K562 (cell line): Measurements from ENCODE around the gene SIGLEC6. TPM values are rescaled to one million over a fixed set of nuclear protein-coding genes. Genes with fewer than 3 reads are reported as not detected.

Source experiments
- CAMTA2 ChIP-seq: fragments of 250-450 bp; sonication (Bioruptor Pico); conservative IDR thresholded peaks from 2 replicates; pipeline ENCODE4 v1.5.1; 2022
- HDAC6 ChIP-seq: IDR thresholded peaks from 2 replicates; pipeline ENCODE4 v1.6.1; 2012; ENCODE audit warnings: low read depth, mild to moderate bottlenecking, control low read depth, inconsistent platforms, low read length, moderate library complexity
- NEUROD1 ChIP-seq: fragments of 150-350 bp; IDR thresholded peaks from 2 replicates; pipeline ENCODE4 v1.6.1; 2014; ENCODE audit warnings: borderline replicate concordance, low read length, low read depth; ENCODE audit not compliant: partially characterized antibody
- SMC3 ChIP-seq: conservative IDR thresholded peaks from 2 replicates; pipeline ENCODE4 v1.6.1; 2011; ENCODE audit warnings: low read depth, low read length, improper control_type of control experiment; ENCODE audit not compliant: insufficient read depth
- TFAM ChIP-seq: fragments of 250-450 bp; sonication (Bioruptor Pico); conservative IDR thresholded peaks from 2 replicates; pipeline ENCODE4 v1.5.0; 2021; ENCODE audit warnings: mild to moderate bottlenecking, moderate library complexity
- ZC3H8 ChIP-seq: fragments of 450-650 bp; IDR thresholded peaks from 2 replicates; pipeline ENCODE4 v1.6.1; 2017
- polyA plus RNA-seq, 8 experiments: library from polyadenylated mRNA; depleted of rRNA in 4 of 8; stranded (reverse) in 5 of 8; unstranded in 3 of 8; fragments of >200 nt; fragmentation: Nextera tagmentation in 2 of 8; fragmentation: Illumina TruSeq in 1 of 8; extraction: Ambion mirVana in 2 of 8; extraction: Trizol in 1 of 8; gene quantifications; 2 replicates each; pipeline versions ENCODE4 v1.2.1 to v1.2.3, GENCODE V29; 2011 to 2014; ENCODE audit warnings: inconsistent platforms in 1 of 8, missing spikeins in 1 of 8
- total RNA-seq, 7 experiments: library from RNA; depleted of rRNA in 6 of 7; stranded (reverse); fragments of >200 nt in 6 of 7; fragmentation: Illumina TruSeq in 2 of 7; extraction: Trizol in 2 of 7; gene quantifications; 2 replicates each; pipeline versions ENCODE4 v1.2.1 to v1.2.3, GENCODE V29; 2011 to 2021; ENCODE audit warnings: low replicate concordance in 1 of 7
- TF ChIP-seq, protein P1 (sequence below): sonication (generic); formaldehyde crosslinking; IDR thresholded peaks from 2 replicates; pipeline ENCODE4 v1.8.0; 2022; ENCODE audit warnings: missing genetic modification reagents, mild to moderate bottlenecking, moderate library complexity, borderline replicate concordance
- TF ChIP-seq, protein P2 (sequence below): fragments of 250-450 bp; sonication (Bioruptor Pico); IDR thresholded peaks from 2 replicates; pipeline ENCODE4 v1.8.0; 2022; ENCODE audit warnings: inconsistent platforms, mild to moderate bottlenecking, moderate library complexity, borderline replicate concordance
- TF ChIP-seq, protein P3 (sequence below): fragments of 150-350 bp; IDR thresholded peaks from 2 replicates; pipeline ENCODE4 v1.6.1; 2014; ENCODE audit warnings: low read depth, mild to moderate bottlenecking, low read length, borderline replicate concordance
- TF ChIP-seq, protein P4 (sequence below): sonication (generic); formaldehyde crosslinking; IDR thresholded peaks from 2 replicates; pipeline ENCODE4 v1.8.0; 2022; ENCODE audit warnings: mild to moderate bottlenecking, missing genetic modification reagents
- TF ChIP-seq, protein P5 (sequence below): IDR thresholded peaks from 2 replicates; pipeline ENCODE4 v1.6.1; 2011; ENCODE audit not compliant: insufficient read length; ENCODE audit errors: extremely low read depth
- TF ChIP-seq, protein P6 (sequence below), 2 experiments: fragments of 450-650 bp in 1 of 2; IDR thresholded peaks; 2 replicates each; pipeline ENCODE4 v1.6.1; 2011 to 2017; ENCODE audit warnings: low read depth in 2 of 2, antibody characterized with exemption in 1 of 2, borderline replicate concordance in 1 of 2, low read length in 1 of 2, mild to moderate bottlenecking in 1 of 2, mixed read lengths in 1 of 2; ENCODE audit not compliant: control insufficient read depth in 1 of 2
- TF ChIP-seq, protein P7 (sequence below): IDR thresholded peaks from 2 replicates; pipeline ENCODE4 v1.6.1; 2016; ENCODE audit warnings: missing genetic modification characterization, missing compliant biosample characterization

The SIGLEC6 gene
- total and polyA plus RNA-seq, 9 of the 15 experiments (the other 6 are each of a cell fraction or from before 2014, with no cell fraction given) = 0.03 to 17.5 (median 0.71) TPM

DNA sequence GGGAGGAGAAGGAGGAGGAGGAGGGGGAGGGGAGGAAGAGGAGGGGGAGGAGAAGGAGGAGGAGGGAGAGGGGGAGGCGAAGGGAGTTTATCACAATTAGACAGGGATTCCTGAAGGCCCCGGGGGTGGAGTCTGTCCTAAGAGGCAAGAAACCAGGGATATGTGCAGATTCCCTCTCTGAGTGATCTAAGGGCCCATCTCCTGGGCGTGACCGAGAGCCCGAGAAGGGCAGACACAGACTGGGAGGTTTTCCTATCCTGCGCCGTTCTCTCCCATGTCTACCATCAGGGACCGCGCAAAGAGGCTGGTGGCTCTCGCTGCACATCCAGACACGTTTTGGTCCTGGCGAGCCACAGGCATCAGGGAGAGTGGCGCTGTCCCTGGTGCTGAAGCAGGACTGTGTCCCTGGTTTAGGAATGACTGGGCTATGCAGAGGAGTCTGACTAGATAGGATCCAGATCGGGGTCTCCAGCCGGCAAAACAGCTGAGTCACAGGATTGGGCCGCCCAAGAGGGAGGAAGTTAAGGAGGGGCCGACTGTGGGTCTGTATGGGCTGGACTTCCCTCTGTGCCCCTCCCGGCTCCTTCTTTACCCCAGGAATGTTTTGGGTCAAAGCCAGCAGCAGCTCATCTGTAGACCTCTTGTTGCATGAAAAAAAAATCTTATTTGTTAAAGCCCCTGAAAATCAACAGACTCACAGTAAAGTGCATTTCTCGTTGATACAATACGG lies 21.7 kb upstream of the SIGLEC6 start (continued):
- TF ChIP-seq, protein P1, sequence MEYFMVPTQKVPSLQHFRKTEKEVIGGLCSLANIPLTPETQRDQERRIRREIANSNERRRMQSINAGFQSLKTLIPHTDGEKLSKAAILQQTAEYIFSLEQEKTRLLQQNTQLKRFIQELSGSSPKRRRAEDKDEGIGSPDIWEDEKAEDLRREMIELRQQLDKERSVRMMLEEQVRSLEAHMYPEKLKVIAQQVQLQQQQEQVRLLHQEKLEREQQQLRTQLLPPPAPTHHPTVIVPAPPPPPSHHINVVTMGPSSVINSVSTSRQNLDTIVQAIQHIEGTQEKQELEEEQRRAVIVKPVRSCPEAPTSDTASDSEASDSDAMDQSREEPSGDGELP (CRISPR knock-in tag) = peak; percentile 95
- TF ChIP-seq, protein P2, sequence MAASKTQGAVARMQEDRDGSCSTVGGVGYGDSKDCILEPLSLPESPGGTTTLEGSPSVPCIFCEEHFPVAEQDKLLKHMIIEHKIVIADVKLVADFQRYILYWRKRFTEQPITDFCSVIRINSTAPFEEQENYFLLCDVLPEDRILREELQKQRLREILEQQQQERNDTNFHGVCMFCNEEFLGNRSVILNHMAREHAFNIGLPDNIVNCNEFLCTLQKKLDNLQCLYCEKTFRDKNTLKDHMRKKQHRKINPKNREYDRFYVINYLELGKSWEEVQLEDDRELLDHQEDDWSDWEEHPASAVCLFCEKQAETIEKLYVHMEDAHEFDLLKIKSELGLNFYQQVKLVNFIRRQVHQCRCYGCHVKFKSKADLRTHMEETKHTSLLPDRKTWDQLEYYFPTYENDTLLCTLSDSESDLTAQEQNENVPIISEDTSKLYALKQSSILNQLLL (CRISPR knock-in tag) = no peak
- TF ChIP-seq NEUROD1 (peak; percentile 58), CAMTA2 (peak; percentile 88; the same call in 1 of the 2 replicates), ZC3H8 (no peak), TFAM (CRISPR knock-in tag) (no peak), HDAC6 (no peak), SMC3 (0 out of 2 replicates have a peak, but pooled peaks have one; percentile 28)
- TF ChIP-seq, protein P3, sequence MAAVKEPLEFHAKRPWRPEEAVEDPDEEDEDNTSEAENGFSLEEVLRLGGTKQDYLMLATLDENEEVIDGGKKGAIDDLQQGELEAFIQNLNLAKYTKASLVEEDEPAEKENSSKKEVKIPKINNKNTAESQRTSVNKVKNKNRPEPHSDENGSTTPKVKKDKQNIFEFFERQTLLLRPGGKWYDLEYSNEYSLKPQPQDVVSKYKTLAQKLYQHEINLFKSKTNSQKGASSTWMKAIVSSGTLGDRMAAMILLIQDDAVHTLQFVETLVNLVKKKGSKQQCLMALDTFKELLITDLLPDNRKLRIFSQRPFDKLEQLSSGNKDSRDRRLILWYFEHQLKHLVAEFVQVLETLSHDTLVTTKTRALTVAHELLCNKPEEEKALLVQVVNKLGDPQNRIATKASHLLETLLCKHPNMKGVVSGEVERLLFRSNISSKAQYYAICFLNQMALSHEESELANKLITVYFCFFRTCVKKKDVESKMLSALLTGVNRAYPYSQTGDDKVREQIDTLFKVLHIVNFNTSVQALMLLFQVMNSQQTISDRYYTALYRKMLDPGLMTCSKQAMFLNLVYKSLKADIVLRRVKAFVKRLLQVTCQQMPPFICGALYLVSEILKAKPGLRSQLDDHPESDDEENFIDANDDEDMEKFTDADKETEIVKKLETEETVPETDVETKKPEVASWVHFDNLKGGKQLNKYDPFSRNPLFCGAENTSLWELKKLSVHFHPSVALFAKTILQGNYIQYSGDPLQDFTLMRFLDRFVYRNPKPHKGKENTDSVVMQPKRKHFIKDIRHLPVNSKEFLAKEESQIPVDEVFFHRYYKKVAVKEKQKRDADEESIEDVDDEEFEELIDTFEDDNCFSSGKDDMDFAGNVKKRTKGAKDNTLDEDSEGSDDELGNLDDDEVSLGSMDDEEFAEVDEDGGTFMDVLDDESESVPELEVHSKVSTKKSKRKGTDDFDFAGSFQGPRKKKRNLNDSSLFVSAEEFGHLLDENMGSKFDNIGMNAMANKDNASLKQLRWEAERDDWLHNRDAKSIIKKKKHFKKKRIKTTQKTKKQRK = no peak
- TF ChIP-seq, protein P4, sequence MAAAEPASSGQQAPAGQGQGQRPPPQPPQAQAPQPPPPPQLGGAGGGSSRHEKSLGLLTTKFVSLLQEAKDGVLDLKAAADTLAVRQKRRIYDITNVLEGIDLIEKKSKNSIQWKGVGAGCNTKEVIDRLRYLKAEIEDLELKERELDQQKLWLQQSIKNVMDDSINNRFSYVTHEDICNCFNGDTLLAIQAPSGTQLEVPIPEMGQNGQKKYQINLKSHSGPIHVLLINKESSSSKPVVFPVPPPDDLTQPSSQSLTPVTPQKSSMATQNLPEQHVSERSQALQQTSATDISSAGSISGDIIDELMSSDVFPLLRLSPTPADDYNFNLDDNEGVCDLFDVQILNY (CRISPR knock-in tag) = peak; percentile 75; the same call in 1 of the 2 replicates
- TF ChIP-seq, protein P5, sequence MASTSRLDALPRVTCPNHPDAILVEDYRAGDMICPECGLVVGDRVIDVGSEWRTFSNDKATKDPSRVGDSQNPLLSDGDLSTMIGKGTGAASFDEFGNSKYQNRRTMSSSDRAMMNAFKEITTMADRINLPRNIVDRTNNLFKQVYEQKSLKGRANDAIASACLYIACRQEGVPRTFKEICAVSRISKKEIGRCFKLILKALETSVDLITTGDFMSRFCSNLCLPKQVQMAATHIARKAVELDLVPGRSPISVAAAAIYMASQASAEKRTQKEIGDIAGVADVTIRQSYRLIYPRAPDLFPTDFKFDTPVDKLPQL = no peak
- TF ChIP-seq, protein P6, sequence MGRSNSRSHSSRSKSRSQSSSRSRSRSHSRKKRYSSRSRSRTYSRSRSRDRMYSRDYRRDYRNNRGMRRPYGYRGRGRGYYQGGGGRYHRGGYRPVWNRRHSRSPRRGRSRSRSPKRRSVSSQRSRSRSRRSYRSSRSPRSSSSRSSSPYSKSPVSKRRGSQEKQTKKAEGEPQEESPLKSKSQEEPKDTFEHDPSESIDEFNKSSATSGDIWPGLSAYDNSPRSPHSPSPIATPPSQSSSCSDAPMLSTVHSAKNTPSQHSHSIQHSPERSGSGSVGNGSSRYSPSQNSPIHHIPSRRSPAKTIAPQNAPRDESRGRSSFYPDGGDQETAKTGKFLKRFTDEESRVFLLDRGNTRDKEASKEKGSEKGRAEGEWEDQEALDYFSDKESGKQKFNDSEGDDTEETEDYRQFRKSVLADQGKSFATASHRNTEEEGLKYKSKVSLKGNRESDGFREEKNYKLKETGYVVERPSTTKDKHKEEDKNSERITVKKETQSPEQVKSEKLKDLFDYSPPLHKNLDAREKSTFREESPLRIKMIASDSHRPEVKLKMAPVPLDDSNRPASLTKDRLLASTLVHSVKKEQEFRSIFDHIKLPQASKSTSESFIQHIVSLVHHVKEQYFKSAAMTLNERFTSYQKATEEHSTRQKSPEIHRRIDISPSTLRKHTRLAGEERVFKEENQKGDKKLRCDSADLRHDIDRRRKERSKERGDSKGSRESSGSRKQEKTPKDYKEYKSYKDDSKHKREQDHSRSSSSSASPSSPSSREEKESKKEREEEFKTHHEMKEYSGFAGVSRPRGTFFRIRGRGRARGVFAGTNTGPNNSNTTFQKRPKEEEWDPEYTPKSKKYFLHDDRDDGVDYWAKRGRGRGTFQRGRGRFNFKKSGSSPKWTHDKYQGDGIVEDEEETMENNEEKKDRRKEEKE (IDR thresholded peaks at IDR 0.05; ENCODE audit: borderline replicate concordance in 1 of 2, control insufficient read depth in 1 of 2, low read depth in 2 of 2, low read length in 1 of 2) = no peak
- TF ChIP-seq, protein P7, sequence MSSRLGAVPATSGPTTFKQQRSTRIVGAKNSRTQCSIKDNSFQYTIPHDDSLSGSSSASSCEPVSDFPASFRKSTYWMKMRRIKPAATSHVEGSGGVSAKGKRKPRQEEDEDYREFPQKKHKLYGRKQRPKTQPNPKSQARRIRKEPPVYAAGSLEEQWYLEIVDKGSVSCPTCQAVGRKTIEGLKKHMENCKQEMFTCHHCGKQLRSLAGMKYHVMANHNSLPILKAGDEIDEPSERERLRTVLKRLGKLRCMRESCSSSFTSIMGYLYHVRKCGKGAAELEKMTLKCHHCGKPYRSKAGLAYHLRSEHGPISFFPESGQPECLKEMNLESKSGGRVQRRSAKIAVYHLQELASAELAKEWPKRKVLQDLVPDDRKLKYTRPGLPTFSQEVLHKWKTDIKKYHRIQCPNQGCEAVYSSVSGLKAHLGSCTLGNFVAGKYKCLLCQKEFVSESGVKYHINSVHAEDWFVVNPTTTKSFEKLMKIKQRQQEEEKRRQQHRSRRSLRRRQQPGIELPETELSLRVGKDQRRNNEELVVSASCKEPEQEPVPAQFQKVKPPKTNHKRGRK (tag) = no peak
